Suprapubic skin (tissue), 4 donors: Measurements from ENCODE around the gene FEM1C. TPM values are rescaled to one million over a fixed set of nuclear protein-coding genes. Genes with fewer than 3 reads are reported as not detected.

Experiments used
- DNase-seq, 2 donors: peaks; one replicate each; pipeline ENCODE4 v3.0.0-alpha.2; 2019; ENCODE audit warnings: low spot score in 2 of 2
- H3K27ac ChIP-seq: fragments of 200-600 bp; sonication (generic); one replicate; pipeline ENCODE4 v1.5.1; 2019
- H3K27me3 ChIP-seq: fragments of 200-600 bp; sonication (generic); one replicate; pipeline ENCODE4 v1.5.1; 2019
- H3K36me3 ChIP-seq: fragments of 200-600 bp; sonication (generic); one replicate; pipeline ENCODE4 v1.5.1; 2019
- H3K4me1 ChIP-seq: fragments of 200-600 bp; sonication (generic); one replicate; pipeline ENCODE4 v1.5.1; 2019
- H3K4me3 ChIP-seq: fragments of 200-600 bp; sonication (generic); one replicate; pipeline ENCODE4 v1.5.1; 2019; ENCODE audit warnings: mild to moderate bottlenecking
- H3K9me3 ChIP-seq: fragments of 200-600 bp; sonication (generic); one replicate; pipeline ENCODE4 v1.5.1; 2019
- CTCF ChIP-seq, 2 donors: fragments of 200-600 bp in 1 of 2; fragments of 450-650 bp in 1 of 2; sonication (generic) in 1 of 2; IDR thresholded peaks; one replicate each; pipeline ENCODE4 v1.5.1; 2016 to 2019; ENCODE audit warnings: antibody characterized with exemption in 2 of 2, mild to moderate bottlenecking in 1 of 2, moderate library complexity in 1 of 2
- EP300 ChIP-seq: sonication (generic); formaldehyde crosslinking; IDR thresholded peaks from one replicate; pipeline ENCODE4 v1.6.1; 2017; ENCODE audit warnings: antibody characterized with exemption
- POLR2A ChIP-seq, 2 donors: fragments of 450-650 bp; IDR thresholded peaks; one replicate each; pipeline ENCODE4 v1.6.1; 2017; ENCODE audit warnings: antibody characterized with exemption in 2 of 2, mild to moderate bottlenecking in 2 of 2, moderate library complexity in 2 of 2
- POLR2AphosphoS5 ChIP-seq, 3 donors: sonication (generic); formaldehyde crosslinking; IDR thresholded peaks; one replicate each; pipeline ENCODE4 v1.6.1; 2017; ENCODE audit warnings: antibody characterized with exemption in 3 of 3
- WGBS: methylation state at CpG from one replicate; pipeline ENCODE4 v1.1.5; 2018; 5-methylcytosine and 5-hydroxymethylcytosine counted together
- total RNA-seq, 4 donors: library from RNA; depleted of rRNA; stranded (reverse); fragments of >200 nt; gene quantifications; one replicate each; pipeline ENCODE4 v1.1.0, GENCODE V29; 2016

FEM1C gene
- total RNA-seq, 4 donors from 2014 or later: 15.4 to 17.8 (median 16.5) TPM

GRCh38 chr5:115571441-115571878, 26.9 kb upstream of the FEM1C start:
- Histone ChIP-seq H3K36me3 (no peaks in the 10 kb centered on the region), H3K4me3 (no peak overlapping the region), H3K4me1 (no peaks in the 10 kb centered on the region), H3K9me3 (no peaks in the 10 kb centered on the region), H3K27me3 (no peaks in the 10 kb centered on the region), H3K27ac (no peak overlapping the region)
- 81% methylated on average over 5 of the region's 5 CpGs for WGBS
- DNase-seq: no peak
- TF ChIP-seq POLR2AphosphoS5 (IDR thresholded peaks at IDR 0.05): no peak
- no peak for TF ChIP-seq POLR2A (IDR thresholded peaks at IDR 0.05)
- no peak for TF ChIP-seq EP300
- TF ChIP-seq CTCF (IDR thresholded peaks at IDR 0.05): no peak

GRCh38 chr5:115568668-115569067, 24.1 kb upstream of the FEM1C start:
- 81% methylated on average over 1 of the region's 1 CpG for WGBS
- no peak for TF ChIP-seq CTCF (IDR thresholded peaks at IDR 0.05)
- no peak for TF ChIP-seq POLR2A (IDR thresholded peaks at IDR 0.05)
- no peak for TF ChIP-seq POLR2AphosphoS5 (IDR thresholded peaks at IDR 0.05)
- no peak for TF ChIP-seq EP300

GRCh38 chr5:115565233-115565632, 20.7 kb upstream of the FEM1C start:
- WGBS: 53% methylated on average over 2 of the region's 2 CpGs
- no peaks in the 10 kb centered on the region for H3K4me1 ChIP-seq
- no peak for TF ChIP-seq CTCF (IDR thresholded peaks at IDR 0.05)
- TF ChIP-seq EP300: no peak
- TF ChIP-seq POLR2AphosphoS5 (IDR thresholded peaks at IDR 0.05): no peak
- TF ChIP-seq POLR2A (IDR thresholded peaks at IDR 0.05): no peak
- no peaks in the 10 kb centered on the region for H3K9me3 ChIP-seq
- H3K4me3 ChIP-seq: no peak overlapping the region
- H3K27ac ChIP-seq: no peak overlapping the region
- H3K27me3 ChIP-seq: no peaks in the 10 kb centered on the region
- DNase-seq: no peak
- H3K36me3 ChIP-seq: no peaks in the 10 kb centered on the region

More at GRCh38 chr5:115568668-115569067, 24.1 kb upstream of the FEM1C start:
- Histone ChIP-seq H3K27me3 (no peaks in the 10 kb centered on the region), H3K36me3 (no peaks in the 10 kb centered on the region), H3K9me3 (no peaks in the 10 kb centered on the region), H3K4me3 (no peak overlapping the region), H3K27ac (no peak overlapping the region), H3K4me1 (no peaks in the 10 kb centered on the region)
- no peak for DNase-seq

GRCh38 chr5:115561176-115561575, 16.6 kb upstream of the FEM1C start:
- Histone ChIP-seq H3K27me3 (no peaks in the 10 kb centered on the region), H3K4me3 (no peak overlapping the region), H3K27ac (no peak overlapping the region), H3K4me1 (no peaks in the 10 kb centered on the region), H3K36me3 (no peaks in the 10 kb centered on the region), H3K9me3 (no peaks in the 10 kb centered on the region)
- no peak for DNase-seq
- WGBS: 53% methylated on average over 3 of the region's 3 CpGs
- no peak for TF ChIP-seq EP300
- no peak for TF ChIP-seq CTCF (IDR thresholded peaks at IDR 0.05)
- no peak for TF ChIP-seq POLR2AphosphoS5 (IDR thresholded peaks at IDR 0.05)
- no peak for TF ChIP-seq POLR2A (IDR thresholded peaks at IDR 0.05)

- TF ChIP-seq CTCF (IDR thresholded peaks at IDR 0.05) (no peak), EP300 (no peak), POLR2A (IDR thresholded peaks at IDR 0.05) (no peak), POLR2AphosphoS5 (IDR thresholded peaks at IDR 0.05) (no peak)
- Histone ChIP-seq H3K27me3 (no peaks in the 10 kb centered on the region), H3K27ac (peak overlapping the region; percentile 8), H3K9me3 (no peaks in the 10 kb centered on the region), H3K4me3 (no peak overlapping the region), H3K36me3 (no peaks in the 10 kb centered on the region), H3K4me1 (no peaks in the 10 kb centered on the region)
- no peak for DNase-seq
Measured at GRCh38 chr5:115559524-115559923, 14.9 kb upstream of the FEM1C start.
